GM12864 (cell line): ENCODE measurements around the gene SPR.

Source experiments
- DNase-seq: peaks from one replicate; pipeline ENCODE4 v3.0.0-alpha.2; 2011; ENCODE audit warnings: low read depth
- H3K4me3 ChIP-seq: 2 replicates; pipeline ENCODE4 v1.5.1; 2011; ENCODE audit warnings: mild to moderate bottlenecking, low read depth, low read length, control low read depth
- TF ChIP-seq, protein P1 (sequence below): IDR thresholded peaks from 2 replicates; pipeline ENCODE4 v1.5.1; 2011; ENCODE audit warnings: low read depth, mild to moderate bottlenecking, moderate library complexity, low read length, control low read depth, inconsistent platforms; ENCODE audit errors: missing control alignments

The SPR gene

DNA sequence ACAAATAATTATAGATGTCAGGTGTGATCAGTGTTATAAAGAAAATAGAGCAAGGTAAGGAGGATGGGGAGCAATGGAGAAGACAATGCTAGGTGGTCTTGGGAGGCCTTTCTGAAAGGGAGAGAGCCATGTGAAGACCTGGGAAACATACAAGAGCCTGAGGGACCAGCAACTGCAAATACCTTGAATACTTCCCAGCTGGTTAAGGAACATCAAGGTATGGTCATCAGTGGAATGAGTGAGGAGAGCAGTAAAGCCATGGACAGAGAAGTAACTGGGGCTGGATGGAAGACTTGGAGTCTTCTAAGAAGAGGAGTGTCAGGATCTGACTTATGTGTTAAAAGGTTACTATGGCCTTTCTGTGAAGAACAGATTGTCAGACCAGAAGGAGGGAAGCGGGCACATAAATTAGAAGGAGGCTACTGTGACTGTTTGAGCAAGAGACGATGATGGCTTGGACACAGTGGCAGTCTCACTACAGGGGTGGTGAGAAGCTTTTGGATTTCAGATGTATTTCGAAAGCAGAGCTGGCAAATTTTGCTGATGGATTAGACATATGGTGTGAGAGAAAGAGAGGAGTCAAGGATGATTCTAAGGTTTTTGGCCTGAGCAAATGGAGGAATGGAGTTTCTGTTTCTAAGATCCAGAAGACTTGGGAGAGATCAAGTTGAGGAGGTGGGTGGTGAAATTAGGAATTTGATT, 38.6 kb upstream of the SPR start:
- DNase-seq = no peak
- H3K4me3 ChIP-seq = no peak overlapping the region
- TF ChIP-seq, protein P1, sequence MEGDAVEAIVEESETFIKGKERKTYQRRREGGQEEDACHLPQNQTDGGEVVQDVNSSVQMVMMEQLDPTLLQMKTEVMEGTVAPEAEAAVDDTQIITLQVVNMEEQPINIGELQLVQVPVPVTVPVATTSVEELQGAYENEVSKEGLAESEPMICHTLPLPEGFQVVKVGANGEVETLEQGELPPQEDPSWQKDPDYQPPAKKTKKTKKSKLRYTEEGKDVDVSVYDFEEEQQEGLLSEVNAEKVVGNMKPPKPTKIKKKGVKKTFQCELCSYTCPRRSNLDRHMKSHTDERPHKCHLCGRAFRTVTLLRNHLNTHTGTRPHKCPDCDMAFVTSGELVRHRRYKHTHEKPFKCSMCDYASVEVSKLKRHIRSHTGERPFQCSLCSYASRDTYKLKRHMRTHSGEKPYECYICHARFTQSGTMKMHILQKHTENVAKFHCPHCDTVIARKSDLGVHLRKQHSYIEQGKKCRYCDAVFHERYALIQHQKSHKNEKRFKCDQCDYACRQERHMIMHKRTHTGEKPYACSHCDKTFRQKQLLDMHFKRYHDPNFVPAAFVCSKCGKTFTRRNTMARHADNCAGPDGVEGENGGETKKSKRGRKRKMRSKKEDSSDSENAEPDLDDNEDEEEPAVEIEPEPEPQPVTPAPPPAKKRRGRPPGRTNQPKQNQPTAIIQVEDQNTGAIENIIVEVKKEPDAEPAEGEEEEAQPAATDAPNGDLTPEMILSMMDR = no peak

DNA sequence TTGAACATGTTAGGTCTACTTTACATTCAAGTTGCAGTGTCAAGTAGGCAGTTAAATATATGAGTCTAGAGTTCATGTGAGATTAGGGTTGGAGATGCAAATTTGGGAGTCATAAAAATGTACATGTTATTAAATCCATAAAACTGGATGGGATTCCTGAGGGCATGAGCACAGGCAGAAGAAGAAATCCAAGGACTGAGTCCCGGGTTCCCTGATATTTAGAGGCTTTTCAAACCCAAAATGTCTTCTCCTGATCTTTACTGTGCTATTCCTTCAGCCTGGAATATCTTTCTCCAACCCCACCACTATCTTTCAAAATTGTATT, 38.1 kb upstream of the SPR start:
- TF ChIP-seq, protein P1 = no peak
- DNase-seq = no peak
- no peak overlapping the region for H3K4me3 ChIP-seq

DNA sequence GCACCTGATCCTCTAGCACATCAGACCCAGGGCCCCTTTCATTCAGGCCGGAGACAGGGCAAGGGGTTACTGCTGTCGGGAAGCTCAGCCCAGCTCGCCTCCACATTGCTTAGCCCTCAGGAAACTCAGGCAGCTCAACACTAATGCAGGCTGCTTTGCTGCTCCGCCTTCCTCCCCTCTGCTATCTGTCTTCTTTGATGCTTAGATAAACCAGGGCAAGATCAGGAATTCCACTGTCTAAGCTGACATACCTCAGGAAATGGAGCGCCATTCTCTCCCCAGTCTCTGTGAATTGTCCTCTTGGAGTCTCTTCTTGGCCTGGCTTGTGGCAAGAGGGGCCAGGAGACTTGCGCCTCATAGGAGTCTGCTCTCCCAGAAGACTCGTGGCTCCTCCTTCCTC, 35.9 kb upstream of the SPR start:
- TF ChIP-seq, protein P1 = no peak
- H3K4me3 ChIP-seq = no peak overlapping the region
- no peak for DNase-seq

DNA sequence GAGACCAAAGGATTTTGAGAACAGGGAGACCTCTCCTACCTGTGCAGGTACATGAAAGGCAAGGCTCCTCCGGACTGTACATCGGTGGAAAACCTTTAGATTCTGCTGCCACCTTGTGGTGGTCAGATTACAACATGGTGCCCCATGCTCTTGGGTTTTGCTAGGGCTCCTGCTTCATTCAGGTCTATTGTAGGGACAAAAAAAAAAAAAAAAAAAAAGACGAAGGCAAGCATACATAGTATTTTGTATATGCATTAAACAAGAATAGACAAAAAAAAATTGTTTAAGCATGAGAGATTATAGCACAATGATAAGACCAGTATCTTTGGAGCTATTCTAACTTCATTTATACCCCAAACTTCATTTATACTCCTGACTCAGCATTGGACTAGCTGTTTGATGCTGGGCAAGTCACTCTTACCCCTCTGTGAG, 27.4 kb upstream of the SPR start:
- H3K4me3 ChIP-seq = no peak overlapping the region
- peak; percentile 36 for DNase-seq
- TF ChIP-seq, protein P1 = peak; percentile 64

DNA sequence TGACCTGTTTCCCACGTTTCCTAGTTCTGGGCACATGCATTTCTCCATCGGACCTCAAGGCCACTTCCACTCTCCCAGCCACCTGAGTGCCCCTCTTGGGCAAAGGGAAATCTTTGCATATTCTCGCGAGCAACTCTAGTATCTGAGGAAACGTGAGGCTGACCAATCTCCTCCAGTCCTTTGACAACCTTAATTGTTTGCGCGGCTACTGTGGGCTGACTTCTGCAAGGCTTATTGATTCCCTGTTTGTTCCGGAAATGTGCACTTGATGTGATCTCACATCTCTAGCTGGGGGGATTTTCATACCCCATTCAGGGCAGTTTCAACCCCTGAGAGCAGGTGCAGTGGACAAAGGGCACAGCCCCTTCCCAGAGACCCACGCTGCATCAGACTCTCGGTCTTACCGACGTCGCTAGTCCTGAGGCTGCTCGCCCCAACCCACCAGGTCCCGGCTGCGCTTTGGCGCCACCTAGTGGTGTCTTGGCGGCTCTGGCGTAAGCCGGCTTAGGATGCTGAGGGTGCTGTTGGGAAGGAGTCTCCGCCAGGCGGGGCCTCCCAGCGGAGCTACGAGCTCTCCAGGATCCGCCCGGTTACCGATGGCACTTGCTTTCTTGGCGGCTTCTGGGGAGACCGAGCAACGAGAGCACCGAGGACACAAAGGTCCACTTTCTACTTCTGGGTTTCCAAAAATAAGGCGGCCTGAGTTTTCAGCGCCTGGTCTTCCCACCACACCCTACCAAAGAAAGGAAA, 24.8 kb upstream of the SPR start:
- no peak overlapping the region for H3K4me3 ChIP-seq
- peak; percentile 53 for DNase-seq
- TF ChIP-seq, protein P1 = peak; percentile 98

DNA sequence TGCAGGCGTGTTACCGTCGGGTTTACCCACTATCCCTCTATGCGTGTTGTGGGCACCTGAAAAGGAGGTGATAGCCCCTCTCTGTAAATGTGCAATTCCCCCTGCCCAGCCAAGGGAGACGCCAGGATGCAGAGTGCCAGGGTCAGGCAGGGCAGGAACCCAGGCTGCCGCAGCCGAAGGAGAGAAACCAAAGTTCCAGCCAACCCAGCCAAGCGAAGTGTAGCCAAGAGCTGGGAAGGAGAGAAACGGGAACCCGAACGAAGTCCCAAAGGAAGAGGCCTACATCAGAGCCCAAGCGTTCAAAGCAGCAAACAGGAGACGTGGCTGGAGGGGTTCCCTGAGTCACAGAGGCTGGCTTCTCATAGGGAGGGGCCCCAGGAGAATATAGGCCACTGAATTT, 24.2 kb upstream of the SPR start:
- TF ChIP-seq, protein P1 = no peak
- no peak overlapping the region for H3K4me3 ChIP-seq
- DNase-seq = no peak
